ENCODE data around the gene CHRNB1.

Gene CHRNB1

GRCh38 chr17:7444682-7445618 is at the start of gene CHRNB1:
CHRNB1 (plus strand) TSS chr17:7445061; CDS start chr17:7445128, 67 bp downstream.
- DNase-seq: no peak

- DNase-seq: no peak
Observed at GRCh38 chr17:7396147-7396546, 48.7 kb upstream of the CHRNB1 start.

GRCh38 chr17:7398612-7399011 is 46.2 kb upstream of the CHRNB1 start:
- DNase-seq: no peak

- no peak for DNase-seq
Observed at GRCh38 chr17:7403043-7403726, 41.7 kb upstream of the CHRNB1 start.

- DNase-seq: no peak
Observed at GRCh38 chr17:7403727-7403976, 41.2 kb upstream of the CHRNB1 start.

GRCh38 chr17:7403977-7404736 is 40.7 kb upstream of the CHRNB1 start, which contains the start of gene TMEM256:
TMEM256 (minus strand) TSS chr17:7404097; CDS start chr17:7404084, 13 bp downstream.
- DNase-seq: peak; percentile 92

- no peak for DNase-seq
Observed at GRCh38 chr17:7404737-7405349, 40.0 kb upstream of the CHRNB1 start.

GRCh38 chr17:7405350-7406234 is 39.3 kb upstream of the CHRNB1 start:
- DNase-seq: no peak

- DNase-seq: no peak
Observed at GRCh38 chr17:7406235-7406825, 38.5 kb upstream of the CHRNB1 start.

- no peak for DNase-seq
Observed at GRCh38 chr17:7407082-7407481, 37.8 kb upstream of the CHRNB1 start.

- DNase-seq: no peak
Observed at GRCh38 chr17:7407485-7408251, 37.2 kb upstream of the CHRNB1 start, which contains the start of gene NLGN2. NLGN2 (plus strand) TSS chr17:7407845; CDS start chr17:7408256, 411 bp downstream.

- DNase-seq: no peak
Observed at GRCh38 chr17:7408252-7408727, 36.6 kb upstream of the CHRNB1 start.

- no peak for DNase-seq
Observed at GRCh38 chr17:7408863-7409262, 36.0 kb upstream of the CHRNB1 start.

- DNase-seq: no peak
Observed at GRCh38 chr17:7409716-7410115, 35.1 kb upstream of the CHRNB1 start.

GRCh38 chr17:7410634-7411426 is 34.0 kb upstream of the CHRNB1 start:
- no peak for DNase-seq

GRCh38 chr17:7411427-7411750 is 33.5 kb upstream of the CHRNB1 start:
- no peak for DNase-seq

- no peak for DNase-seq
Observed at GRCh38 chr17:7413346-7413985, 31.4 kb upstream of the CHRNB1 start.

GRCh38 chr17:7414837-7415236 is 30.0 kb upstream of the CHRNB1 start:
- no peak for DNase-seq

GRCh38 chr17:7415784-7416183 is 29.1 kb upstream of the CHRNB1 start:
- no peak for DNase-seq
